GM18951 (cell line): ENCODE measurements around the gene MMP13.
"Not testable (repeated sequence)": the region's sequence is repeated elsewhere in the genome, so short reads cannot be mapped to it uniquely, and the experiment has no call there.

Experiments used
- POLR2A ChIP-seq: IDR thresholded peaks from 4 replicates; pipeline ENCODE4 v1.6.1; 2011; ENCODE audit warnings: mild to moderate bottlenecking; ENCODE audit not compliant: insufficient read length, insufficient read depth; ENCODE audit errors: extremely low read depth
- in situ Hi-C: fragments of 300-500 bp; cut with MboI; formaldehyde crosslinking; loops from one replicate; pipeline ENCODE4 v1.12.0; 2022; ENCODE audit warnings: low sequenced_read_pairs, mixed read lengths, inconsistent platforms; ENCODE audit not compliant: unreplicated experiment

Gene MMP13

DNA sequence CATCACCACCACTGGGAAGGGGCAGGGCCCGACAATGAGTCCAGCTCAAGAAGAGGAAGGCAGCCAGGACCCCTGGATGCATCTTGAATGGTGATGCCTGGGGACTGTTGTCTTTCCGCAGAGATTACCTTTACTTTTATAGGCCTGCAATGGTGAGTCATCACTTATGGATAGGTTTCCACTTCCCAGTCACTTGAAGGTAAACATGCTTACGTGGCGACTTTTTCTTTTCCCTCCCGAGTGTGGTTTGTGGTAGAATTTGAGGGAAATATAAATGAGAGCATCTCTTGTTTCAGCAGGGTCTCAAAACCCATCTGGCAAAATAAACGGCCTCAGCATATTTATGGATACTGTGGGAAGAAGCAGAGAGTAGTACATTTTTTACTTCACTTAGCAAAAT, at the start of gene MMP13:
TSS of gene MMP13 (minus strand) at position 109 of the 400 bp plus-strand sequence. CDS start at position 82, 27 bp downstream.
- TF ChIP-seq POLR2A: no peak
- in situ Hi-C loops: no loop called here

DNA sequence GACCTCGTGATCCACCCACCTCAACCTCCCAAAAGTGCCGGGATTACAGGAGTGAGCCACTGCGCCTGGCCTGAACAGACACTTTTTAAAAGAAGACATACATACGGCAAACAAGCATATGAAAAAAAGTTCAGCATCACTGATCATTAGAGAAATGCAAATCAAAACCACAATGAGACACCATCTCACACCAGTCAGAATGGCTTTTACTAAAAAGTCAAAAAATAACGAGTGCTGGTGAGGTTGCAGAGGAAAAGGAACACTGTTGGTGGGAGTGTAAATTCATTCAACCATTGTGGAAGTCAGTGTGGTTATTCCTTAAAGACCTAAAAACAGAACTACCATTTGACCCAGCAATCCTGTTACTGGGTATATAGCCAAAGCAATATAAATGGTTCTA, 48.7 kb upstream of the MMP13 start:
- in situ Hi-C loops: not testable (repeated sequence)

DNA sequence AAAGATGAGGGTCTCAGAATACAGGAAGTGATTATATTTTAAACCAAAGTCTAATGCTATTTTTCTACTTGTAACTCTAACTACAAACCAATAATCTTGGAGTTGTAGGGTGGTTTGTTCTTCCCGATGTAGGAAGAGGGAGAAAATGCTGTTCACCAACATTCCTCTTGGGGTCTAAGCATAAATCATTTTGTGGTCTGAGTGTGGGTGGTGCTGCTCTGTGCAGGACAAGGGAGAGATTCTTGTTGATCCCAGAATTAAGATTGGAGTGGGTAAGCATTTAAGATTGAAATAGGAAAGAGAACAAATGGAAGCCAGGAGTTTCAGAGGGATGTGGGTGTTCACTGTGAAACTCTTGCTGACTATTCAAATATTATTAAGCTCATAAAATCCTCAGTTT, 38.6 kb upstream of the MMP13 start:
- TF ChIP-seq POLR2A: no peak
- in situ Hi-C loops: no loop called here

DNA sequence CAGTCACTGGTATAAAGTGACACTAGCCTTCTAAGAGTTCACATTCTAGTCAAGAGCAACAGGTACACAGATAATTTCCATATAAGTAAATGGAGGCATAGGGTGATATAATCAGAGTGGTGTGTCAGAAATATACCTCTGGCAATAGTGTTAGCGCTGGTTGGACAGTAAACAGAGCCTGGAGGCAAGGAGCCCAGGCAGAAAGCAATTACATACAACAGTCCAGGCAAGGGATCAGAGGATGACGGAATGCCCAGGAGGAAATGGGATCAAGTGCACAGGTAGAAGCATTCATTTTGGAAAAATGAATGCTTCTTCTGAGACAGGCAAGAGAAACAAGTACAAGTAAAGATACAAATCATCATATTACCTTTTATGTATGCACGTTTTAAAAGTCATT, 36.2 kb upstream of the MMP13 start:
- in situ Hi-C loops: no loop called here
- no peak for TF ChIP-seq POLR2A

DNA sequence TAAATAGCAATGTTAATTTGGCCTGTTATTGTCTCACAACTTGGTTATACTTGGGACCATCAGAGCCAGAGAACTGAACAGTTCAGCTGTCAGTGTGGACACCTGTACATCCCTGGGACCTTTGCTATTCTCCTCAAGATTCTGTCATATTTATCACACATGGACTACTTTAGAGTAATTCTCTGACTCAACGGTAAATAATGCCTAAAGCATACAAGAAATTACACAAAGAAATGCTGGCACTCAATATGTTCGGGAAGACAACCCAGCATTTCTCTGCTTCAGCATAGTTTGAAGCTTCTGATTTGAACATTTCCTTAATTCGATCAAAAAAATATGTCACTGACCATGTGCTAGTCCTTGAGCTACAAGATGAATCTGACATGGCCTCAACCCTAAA, 34.6 kb upstream of the MMP13 start:
- in situ Hi-C loops: no loop called here
- TF ChIP-seq POLR2A: no peak

DNA sequence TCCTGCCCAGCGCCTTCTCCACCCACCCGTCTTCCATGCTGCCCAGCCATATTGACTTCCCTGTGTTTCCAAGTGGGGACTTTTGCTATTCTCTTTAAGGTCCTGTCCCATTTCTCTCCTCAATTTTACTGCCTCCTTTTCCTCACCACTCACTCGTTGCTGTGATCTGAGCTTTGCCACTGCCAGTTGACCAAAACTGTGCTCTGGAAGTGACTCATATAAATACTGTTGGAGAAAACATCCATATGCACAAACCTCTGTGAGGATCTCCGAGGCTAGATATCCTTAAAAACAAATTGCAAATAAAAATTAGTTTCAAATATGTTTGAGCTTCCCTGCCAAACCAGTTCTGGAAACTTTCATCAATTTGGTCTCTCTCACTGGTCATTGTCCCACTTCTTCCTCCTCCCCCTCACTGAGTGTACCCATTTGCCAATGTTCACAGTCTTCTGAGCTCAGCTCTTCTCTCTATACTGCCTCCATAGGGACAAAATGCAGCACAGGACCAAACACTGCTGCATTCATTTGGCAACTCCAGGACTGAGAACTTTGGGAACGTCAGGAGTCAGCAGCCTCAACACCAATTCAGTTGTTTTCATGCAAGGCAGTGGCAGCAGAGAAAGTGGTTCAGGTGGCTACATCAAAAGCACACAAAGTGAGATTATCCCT, 34.0 kb upstream of the MMP13 start:
- in situ Hi-C loops: no loop called here
- TF ChIP-seq POLR2A: no peak

DNA sequence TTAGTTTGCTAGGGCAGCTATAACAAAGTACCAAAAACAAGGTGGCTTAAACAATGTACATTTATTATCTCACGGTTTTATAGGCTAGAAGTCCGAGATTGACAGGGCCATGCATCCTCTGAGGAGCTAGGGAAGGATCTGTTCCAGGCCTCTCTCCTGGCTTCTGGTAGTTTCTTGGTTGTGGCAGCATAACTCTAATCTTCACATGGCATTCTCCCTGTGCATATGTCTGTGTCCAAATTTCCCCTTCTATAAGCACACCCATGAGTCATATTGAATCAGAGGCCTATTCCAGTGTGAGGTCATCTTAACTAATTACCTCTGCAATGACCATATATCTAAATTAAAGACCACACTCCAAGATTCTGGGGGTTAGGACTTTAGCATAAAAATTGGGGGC, 31.3 kb upstream of the MMP13 start:
- no peak for TF ChIP-seq POLR2A

DNA sequence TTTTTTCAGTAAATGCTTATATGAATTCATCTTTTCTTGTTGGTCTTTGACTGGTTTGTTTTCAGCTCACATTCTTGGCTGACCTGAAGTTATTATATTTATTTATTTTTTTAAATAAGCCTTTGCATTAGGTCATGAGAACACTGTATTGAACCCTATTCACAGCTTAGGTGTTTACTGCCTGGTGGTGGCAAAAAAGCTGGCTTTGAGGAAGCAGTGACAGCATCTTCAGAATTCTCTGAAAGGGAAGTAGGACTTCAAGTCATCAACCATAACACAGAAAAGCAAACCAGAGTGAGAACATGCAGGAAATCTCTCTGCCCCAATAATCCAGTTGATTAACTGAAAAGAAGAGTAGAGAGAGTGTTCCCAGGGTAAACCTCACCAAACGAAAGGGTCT, 30.3 kb upstream of the MMP13 start:
- no peak for TF ChIP-seq POLR2A
- in situ Hi-C loops: no loop called here

More for the DNA sequence above, 31.3 kb upstream of the MMP13 start:
- in situ Hi-C loops: no loop called here

DNA sequence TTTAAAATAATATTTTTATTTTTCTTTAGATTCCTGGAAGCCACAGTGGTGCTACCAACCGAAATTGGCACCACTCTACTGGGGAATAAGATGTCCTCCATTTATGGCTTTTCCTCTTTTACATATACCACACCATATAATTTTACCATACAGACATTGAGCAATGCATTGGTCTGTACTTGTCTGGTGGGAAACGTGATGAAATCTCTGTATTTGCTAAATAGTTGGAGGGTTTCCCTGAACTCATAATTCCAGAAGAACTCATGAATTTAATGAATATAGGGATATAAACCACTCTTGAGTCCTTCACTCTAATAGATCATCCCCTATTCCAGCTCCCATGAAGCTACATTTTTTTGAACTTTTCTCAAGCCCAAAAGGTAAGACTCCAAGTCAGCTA, 28.0 kb upstream of the MMP13 start:
- TF ChIP-seq POLR2A: no peak
- in situ Hi-C loops: no loop called here

DNA sequence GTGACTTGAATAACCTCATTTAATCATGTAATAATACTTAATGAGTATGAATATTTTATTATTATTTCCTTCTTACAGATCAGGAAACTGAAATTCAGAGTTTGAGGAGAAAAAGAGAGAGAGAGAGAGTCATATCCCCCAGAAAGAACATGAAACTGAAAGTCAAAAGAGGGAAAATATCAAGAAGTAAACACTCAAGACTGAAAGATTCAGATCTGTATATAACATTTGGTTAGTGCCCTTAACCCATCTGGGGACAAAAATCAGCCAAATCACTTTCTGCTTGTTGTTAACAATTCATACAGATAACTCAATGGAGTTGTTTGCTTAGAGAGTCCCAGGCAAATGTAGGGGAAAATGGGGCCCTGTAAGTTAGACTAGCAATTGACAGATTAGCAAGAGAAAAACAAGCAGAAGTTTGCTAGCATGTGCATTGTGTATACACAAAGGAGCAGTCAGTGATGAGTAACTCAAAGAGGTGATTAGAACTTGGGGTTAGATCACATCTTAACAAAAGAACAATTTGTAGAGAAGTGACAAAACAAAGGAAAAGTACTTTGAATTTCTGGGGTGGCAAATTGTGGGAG, 25.9 kb upstream of the MMP13 start:
- in situ Hi-C loops: no loop called here

DNA sequence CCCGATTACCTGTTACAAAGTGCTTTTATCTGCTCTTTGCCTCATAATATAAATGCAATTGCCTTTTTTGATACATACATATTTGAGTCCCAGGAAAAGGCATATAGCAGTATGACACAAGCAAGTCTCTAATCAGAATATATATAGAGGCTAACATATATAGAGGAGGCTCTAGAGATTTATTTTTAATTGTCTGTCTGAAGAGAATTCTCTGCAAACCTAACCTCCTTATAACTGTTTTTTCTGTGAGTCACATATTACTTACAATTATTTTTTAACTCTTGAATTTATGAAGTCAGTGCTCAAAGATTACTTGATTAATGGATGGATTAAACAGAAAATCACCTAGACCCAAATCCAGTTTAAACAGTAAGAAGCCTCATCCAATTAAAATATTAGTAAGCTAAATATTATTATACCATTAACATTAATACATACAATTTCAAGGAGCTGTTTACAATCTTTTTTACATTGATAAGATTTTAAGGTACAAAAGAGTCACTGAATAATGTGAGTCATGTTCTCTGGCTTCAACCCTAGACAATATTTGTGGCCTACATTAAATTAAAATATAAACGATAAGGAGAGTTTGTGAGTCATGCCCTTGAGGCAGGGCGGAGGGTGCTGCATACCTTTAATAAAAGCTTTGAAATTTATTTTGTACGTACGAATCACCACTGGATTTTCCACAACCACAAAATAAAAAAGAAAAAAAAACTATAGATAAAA, 19.2 kb upstream of the MMP13 start:
- no peak for TF ChIP-seq POLR2A
- in situ Hi-C loops: no loop called here

More for the DNA sequence above, 25.9 kb upstream of the MMP13 start:
- TF ChIP-seq POLR2A: no peak

DNA sequence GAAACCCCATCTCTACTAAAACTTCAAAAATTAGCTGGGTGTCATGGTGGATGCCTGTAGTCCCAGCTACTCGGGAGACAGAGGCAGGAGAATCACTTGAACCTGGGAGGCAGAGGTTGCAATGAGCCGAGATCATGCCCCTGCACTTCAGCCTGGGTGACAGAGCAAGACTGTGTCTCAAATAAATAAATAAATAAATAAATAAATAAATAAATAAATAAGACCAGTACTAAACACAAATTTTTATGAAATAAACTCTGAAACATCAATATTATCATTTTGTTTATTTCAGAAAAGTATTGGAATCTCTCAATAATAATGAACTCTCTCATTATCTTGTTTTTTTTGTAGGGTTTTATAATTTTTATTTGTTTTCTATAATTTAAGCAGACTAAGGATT, 18.2 kb upstream of the MMP13 start:
- in situ Hi-C loops: not testable (repeated sequence)

DNA sequence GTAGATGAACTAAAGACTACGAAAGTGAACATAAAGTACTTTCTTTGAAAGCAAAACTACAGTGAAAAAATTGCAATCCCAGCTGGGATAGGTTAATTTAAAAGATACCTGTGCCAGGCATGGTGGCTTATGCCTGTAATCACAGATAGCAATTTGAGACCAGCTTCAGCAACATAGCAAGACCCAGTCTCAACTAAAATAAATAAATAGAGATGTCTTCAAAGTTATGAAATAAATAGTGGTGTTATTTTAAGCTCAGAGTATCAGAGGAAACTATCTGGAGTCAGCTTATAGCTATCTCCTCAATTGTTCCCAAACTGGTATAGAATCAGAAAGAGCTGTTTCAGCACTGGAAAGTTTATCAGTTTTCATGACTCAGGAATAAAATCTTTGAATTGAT, 17.3 kb upstream of the MMP13 start:
- no peak for TF ChIP-seq POLR2A
- in situ Hi-C loops: no loop called here

DNA sequence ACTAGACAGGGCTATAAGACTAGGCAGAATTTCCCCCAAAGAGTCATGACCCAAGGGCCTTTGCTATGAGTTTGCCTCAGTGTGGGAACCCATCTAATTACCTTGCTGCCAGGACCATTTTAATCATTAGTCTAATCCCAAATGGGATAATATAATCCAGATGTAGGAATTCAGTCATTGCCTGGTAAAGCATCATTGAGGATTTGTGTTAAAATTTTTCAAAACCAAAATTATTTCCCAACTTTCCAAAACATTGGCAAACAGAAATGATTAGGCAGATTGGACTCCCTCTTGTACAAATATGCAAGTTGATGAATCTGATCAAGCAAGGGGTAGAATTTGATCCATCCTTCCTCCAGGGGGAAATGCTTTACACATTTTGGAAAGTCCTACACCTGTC, 16.2 kb upstream of the MMP13 start:
- in situ Hi-C loops: no loop called here
- no peak for TF ChIP-seq POLR2A

DNA sequence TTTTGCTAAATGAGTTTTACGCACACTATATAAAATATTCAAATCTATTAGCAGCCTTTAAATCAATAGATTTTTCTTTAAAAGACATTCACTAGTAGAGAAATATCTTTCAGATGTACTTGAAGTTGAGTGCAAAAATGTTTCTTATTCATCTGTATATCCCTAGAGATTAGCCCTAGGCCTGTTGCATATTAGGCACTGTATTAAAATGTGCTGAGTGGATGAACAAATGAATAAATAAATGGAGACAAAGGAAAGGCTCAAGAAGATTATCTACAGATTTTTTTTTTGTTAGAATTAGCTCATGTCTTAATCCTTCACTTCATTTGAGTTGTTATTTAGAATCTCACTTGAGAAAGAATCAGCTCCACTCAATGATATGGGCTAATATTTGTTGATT, 12.0 kb upstream of the MMP13 start:
- no peak for TF ChIP-seq POLR2A
- in situ Hi-C loops: no loop called here

DNA sequence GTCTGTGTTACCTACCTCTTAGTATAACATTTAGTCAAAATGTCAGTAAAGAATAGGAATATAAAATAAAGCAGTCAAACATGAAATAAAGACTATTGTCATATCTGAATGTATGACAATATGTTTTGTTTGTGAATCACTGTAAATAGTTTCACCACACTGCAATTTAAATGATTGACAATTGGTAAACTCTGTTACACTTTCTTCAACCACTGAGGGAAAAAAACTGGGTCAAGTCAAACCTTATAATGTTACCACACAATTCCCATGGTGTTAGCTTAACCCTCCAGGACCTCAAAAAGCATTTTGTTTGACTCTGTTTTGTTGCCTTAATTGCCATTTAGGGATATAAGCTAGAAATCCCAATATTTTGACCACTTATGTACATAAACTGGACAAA, 10.5 kb upstream of the MMP13 start:
- in situ Hi-C loops: no loop called here
- TF ChIP-seq POLR2A: no peak
